Measurements from ENCODE around the gene MFN2. TPM values are rescaled to one million over a fixed set of nuclear protein-coding genes. Genes with fewer than 3 reads are reported as not detected.
"Not testable (repeated sequence)": the region's sequence is repeated elsewhere in the genome, so short reads cannot be mapped to it uniquely, and the experiment has no call there.

The MFN2 gene
- total RNA-seq = 100 to 1,000 TPM; 442 to 451 TPM
- long read RNA-seq, full-length matches to known transcripts = 113 of 584 reads
- long read RNA-seq, partial matches to known transcripts = 368 of 584 reads
- long read RNA-seq, other reads (novel, unspliced or antisense) = 103 of 584 reads

DNA sequence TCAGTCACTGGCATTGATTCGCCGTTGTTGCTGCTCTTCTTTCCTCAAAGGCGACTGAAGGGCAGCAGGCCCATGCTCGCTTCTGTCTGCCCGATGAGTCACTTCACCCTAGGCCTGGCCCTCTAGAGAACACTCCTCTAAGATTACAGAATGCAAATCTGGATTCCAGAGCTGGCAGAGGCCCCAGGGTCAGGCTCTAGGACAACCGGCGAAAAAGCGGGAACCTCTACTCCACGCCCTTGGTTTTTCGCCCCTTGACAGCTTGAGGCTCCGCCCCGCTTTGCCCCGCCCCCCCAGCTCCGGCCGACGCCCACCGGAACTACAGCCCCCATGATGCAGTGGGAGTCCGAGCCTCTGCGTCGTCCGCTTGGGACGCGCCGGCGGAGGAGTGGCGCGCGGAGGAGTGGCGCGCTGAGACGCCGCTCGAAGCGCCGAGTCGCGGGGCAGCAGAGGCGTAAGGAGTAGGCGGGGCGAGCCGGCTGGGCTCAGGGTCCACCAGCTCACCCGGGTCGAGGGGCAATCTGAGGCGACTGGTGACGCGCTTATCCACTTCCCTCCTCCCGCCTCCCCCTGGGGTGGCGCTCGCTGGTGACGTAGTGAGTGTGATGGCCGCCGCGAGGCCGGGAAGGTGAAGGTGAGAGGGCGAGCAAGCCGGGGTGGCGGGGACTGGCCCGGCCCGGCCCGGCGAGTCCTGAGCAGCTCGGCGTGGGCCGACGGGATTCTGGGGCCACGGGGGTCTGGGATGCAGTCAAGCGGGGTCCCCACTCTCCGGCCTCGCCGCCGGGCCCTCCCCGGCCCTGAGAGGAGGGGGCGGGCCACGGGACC lies at the start of gene MFN2:
Gene MFN2 (plus strand): TSS at position 594 of the 825 bp plus-strand sequence. CDS start 8,725 bp downstream, outside the sequence.
- ATAC-seq = peak; percentile 93 to 94
- intact Hi-C loops (cut with DNase I) = loop anchor here in 1 of 2 donors (1.0 kb wide), 1 partner anchor 72 kb away; no protein-coding TSS in a partner anchor
- DNase-seq = peak; percentile 98

DNA sequence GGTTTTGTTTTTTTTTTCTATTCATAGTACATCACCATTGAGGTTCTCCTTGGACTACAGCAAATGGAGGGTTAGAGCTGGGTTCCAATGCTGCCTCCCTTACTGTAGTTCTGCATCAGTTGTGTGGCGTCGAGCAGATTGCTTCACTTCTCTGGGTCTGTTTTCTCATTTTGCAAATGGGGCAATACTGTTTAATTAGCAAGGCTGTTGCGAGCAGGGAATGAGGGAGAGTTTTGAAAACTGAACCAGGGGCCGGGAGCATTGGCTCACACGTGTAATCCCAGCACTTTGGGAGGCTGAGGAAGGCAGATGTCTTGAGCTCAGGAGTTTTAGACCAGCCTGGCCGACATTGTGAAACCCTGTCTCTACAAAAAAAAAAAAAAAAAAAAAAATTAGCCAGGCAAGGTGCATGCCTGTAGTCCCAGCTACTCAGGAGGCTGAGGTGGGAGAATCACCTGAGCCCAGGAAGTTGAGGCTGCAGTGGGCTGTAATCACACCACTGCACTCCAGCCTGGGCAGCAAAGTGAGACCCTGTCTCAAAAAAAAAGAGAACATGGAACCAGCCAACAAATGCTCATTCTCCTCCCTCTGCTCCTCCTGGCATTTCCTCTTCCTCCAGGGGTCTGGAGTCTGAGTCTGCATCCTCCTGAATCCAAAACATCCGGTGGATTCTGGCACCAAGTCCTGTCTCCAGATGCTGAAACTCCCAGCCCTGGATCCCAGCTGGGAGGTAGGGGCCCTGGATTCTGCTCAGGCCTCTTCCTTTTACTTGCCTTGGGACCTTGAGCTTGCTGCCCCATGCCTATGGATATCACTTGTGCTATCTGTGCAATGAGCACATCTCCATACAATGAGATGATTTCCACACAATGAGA lies 49.4 kb upstream of the MFN2 start:
- intact Hi-C loops (cut with DNase I) = no loop called here
- DNase-seq (no peak), ATAC-seq (no peak)

DNA sequence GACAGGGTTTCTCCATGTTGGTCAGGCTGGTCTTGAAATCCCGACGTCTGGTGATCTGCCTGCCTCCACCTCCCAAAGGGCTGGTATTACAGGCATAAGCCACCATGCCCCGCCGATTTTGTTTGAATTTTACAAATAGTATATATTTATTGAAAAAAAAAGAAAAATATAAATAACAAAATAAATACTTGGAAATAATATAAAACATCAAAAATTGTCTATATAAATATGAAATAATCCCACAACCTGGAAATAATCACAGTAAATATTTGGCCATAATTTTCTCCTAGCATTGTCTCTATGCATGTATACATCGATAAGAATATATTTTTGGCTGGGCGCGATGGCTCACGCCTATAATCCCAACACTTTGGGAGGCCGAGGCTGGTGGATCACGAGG lies 48.4 kb upstream of the MFN2 start:
- no peak for DNase-seq
- intact Hi-C loops (cut with DNase I) = no loop called here
- ATAC-seq = no peak

DNA sequence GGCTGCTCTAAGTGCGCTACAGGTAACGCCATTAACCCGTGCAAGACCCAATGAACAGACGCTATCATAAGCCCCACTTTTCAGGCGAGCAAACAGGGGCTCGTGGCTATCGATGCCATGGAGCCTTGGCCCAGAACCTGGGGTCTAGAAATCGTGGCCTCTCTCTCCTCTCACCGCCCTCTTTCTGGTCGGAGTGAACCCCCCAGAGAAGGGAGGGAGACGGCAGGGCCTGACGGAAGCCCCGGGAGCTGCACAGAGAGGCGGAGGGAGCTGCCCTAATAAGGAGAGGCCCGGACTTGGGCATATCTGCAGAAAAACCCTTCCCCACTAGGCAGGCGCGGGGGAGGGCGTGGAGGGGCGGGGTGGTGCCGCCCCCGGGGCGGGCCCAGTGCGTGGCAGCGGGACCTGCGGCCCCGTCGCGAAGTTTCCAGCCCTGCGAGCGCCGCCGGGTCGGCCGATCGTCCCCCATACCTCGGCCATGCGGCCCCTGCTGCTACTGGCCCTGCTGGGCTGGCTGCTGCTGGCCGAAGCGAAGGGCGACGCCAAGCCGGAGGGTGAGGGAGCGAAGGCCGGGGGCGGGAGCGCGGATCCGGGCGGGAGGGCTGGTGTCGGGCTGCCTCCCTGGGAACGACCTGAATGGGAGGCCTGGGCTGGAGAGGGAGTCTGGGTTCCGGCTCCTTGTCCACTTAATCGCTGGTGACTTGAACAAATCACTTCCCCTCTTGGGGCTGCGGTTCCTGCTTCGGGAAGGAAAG lies 45.8 kb upstream of the MFN2 start, which contains the start of gene PLOD1:
Gene PLOD1 (plus strand): TSS at position 416 of the 755 bp plus-strand sequence. CDS start 63 bp downstream, at position 479.
- peak; percentile 97 to 98 for ATAC-seq
- intact Hi-C loops (cut with DNase I) = no loop called here
- DNase-seq = peak; percentile 91

DNA sequence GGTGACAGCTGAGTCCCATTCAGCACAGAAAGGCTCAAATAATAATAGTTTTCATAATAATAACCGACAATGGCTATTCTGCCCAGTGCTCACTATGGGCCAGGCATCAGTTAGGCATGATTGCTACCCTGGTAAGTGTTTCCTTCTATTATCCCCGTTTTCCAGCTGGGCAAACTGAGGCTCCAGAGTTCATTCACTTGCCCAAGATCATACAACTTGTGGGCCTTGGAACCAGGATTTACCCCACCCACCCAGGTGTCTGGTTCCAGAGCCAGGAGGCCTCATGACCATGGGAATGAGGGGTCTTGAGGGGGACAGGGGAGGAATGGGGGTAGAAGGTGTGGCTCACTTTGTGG lies 45.2 kb upstream of the MFN2 start:
- intact Hi-C loops (cut with DNase I) = no loop called here
- DNase-seq = no peak
- ATAC-seq = peak in 1 of 2 donors; percentile 10

DNA sequence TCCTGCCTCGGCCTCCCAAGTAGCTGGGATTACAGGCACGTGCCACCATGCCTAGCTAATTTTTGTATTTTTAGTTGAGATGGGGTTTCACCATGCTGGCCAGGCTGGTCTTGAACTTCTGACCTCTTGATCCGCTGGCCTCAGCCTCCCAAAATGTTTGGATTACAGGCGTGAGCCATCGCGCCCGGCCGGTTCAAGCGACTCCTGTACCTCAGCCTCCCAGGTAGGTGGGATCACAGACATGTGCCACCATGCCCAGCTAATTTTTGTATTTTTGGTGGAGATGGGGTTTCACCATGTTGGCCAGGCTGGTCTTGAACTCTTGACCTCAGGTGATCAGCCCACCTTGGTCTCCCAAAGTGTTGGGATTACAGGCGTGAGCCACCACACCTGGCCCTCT lies 44.5 kb upstream of the MFN2 start:
- DNase-seq; ATAC-seq; intact Hi-C loops (cut with DNase I): not testable (repeated sequence)

DNA sequence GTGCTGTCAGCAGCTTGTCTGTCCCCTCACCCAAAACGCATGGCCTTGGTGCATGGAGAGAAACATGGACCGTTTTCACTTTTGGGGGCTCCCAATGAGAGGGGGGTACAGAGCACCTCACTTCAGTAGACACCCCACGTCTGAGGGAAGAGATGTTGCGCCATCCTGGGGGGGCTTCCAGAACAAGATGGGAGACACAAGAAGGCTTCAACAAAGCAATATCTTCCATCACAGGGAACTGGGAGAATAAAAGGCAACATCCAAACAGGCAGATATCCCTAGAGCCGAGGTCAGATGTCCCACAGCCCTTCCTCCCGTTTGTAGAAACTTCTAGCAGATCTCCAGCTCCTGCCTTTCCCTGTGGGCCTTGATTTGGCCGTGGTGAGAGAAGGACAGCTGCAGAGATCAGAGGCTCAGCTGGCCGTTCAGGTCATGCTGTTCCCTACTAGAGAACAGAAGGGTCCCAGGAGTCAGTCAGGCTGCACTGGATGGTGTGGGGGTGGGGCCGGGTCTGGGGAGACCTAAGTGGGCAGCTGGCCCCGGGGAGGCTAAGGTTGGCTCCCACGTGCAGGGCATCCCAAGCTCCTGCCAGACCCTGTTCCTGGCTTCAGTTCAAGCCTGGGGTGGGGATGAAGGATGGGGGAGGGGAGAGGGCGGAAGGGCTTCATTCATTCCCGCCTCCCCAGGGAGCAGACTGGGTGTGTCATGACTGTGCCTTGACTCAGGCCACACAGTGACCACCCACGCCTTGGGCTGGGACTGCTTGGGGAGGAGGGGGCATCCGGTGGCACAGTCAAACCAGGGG lies 41.3 kb upstream of the MFN2 start:
- intact Hi-C loops (cut with DNase I) = no loop called here
- DNase-seq (peak; percentile 83), ATAC-seq (peak in 1 of 2 donors; percentile 23)

DNA sequence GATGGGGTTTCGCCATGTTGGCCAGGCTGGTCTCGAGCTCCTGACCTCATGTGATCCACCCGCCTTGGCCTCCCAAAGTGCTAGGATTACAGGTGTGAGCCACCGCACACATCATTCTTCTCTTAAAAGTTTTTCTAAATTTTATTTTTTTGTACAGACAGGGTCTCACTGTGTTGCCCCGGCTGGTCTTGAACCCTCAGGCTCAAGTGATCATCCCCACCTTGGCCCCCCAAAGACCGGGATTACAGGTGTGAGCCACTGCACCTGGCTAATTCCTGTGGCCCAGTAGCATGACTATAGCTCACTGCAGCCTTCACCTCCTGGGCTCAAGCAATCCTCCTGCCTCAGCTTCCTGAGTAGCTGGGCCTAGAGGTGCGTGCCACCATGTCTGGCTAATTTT lies 40.5 kb upstream of the MFN2 start:
- DNase-seq; ATAC-seq; intact Hi-C loops (cut with DNase I): not testable (repeated sequence)

DNA sequence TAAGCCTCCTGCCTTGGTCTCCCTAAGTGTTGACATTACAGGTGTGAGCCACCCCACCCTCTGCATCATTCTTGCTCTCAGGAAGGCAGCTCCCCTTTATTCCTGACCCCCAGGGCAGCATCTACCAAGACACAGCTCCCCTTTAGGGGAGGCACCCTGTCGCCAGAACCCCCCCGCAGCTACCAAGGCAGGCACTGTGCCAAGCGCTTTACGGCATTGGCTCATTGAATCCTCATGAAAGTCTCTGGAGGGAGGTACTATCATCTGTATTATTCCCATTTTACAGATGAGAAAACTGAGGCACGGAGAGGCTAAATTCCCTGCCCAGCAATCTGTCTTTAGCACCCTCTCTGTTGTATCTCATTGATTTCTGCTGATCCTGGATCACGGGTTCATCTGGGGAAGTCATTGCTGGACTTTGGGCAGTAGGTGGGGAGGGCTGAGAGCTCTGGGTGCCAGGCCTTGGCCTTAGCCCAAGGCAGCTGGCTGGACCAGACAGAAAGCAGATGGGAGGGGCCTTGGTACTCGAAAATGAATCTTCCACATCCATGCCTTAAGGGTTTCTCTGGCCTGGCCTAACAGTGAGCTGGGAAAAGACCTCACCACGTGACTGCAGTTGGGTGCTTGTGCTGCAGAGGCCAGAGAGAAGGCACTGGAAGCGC lies 39.9 kb upstream of the MFN2 start:
- intact Hi-C loops (cut with DNase I) = no loop called here
- no peak for DNase-seq
- peak; percentile 58 to 80 for ATAC-seq

DNA sequence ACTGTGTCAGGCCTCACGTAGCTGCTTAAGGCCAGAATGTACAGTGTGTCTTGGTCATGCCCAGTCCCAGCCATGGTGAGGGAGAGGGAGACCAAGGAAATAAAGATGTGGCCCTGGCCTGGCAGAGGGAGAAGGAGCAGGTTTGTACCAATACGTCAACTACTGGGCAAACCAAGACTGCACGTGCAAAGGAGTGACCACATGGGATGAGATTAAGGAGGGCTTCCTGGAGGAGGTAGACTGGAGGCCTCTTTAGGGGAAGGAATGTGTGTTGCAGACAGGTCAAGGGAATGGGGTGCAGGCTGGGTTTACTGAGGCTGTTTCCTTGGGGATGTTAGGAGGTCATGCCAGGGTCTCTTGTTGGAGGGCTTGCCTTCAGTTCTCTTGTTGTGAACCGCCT lies 38.0 kb upstream of the MFN2 start:
- ATAC-seq = no peak
- no peak for DNase-seq
- intact Hi-C loops (cut with DNase I) = no loop called here

DNA sequence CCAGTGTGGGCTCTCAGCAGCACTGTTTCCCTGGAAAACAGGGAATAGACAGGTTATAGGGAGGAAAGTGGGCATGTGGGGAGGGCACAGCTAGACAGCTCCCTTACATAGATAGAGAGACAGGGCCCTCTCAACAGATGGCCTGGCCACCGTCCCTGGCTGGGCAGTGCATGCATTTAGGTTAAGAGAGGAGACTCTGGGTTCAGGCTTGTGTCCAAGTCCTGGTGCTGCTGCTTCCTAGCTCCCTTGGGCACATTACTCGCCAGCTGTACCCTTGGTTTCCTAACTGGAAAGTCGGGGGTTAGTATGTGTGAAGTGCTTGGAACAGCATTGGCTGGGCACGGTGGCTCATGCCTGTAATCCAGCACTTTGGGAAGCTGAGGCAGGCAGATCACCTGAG lies 36.6 kb upstream of the MFN2 start:
- DNase-seq (no peak), ATAC-seq (peak in 1 of 2 donors; percentile 38)
- intact Hi-C loops (cut with DNase I) = no loop called here

DNA sequence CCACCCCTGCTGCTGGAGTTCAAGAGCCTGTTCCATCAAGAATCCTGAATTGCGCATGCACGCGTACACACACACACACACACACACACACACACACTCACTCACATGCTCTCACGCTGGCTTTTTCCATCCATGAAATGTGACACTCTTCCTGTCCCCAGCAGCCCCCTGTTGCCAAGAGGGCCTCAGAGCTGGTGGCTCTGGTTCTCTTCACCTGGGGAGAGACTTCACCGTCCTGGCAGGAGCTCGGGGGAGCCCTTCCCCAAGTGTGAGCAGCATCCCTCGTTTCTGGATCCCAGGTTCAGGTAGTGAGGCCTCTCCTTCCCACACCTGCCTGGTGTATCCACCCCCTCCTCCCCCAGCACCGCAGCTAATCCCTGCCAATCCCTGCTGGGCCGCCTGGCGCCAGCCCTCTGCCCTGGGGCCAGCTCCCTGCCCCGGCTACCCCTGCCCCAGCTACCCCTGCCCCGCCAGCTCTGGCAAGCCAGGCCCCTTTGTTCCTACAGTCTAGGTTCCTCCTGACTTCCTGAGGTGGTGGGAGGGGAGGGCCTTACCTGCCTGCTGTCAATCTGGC lies 35.8 kb upstream of the MFN2 start:
- intact Hi-C loops (cut with DNase I) = no loop called here
- ATAC-seq (peak; percentile 17 to 47), DNase-seq (no peak)

DNA sequence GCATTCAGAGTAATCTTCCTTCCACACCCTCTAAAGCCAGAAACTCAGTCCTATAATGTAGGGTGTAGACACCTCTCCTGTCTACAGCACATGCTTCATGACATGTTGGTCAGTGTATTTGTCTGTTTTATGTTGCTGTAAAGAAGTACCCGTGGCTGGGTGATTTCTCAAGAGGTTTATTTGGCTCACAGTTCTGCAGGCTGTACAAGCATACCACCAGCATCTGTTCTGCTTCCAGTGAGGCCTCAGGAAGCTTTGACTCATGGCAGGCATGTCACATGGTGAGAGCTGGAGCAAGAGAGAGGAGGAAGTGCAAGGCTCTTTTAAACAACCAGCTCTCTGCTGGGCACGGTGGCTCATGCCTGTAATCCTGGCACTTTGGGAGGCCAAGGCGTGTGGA lies 33.6 kb upstream of the MFN2 start:
- DNase-seq (no peak), ATAC-seq (no peak)
- intact Hi-C loops (cut with DNase I) = no loop called here

DNA sequence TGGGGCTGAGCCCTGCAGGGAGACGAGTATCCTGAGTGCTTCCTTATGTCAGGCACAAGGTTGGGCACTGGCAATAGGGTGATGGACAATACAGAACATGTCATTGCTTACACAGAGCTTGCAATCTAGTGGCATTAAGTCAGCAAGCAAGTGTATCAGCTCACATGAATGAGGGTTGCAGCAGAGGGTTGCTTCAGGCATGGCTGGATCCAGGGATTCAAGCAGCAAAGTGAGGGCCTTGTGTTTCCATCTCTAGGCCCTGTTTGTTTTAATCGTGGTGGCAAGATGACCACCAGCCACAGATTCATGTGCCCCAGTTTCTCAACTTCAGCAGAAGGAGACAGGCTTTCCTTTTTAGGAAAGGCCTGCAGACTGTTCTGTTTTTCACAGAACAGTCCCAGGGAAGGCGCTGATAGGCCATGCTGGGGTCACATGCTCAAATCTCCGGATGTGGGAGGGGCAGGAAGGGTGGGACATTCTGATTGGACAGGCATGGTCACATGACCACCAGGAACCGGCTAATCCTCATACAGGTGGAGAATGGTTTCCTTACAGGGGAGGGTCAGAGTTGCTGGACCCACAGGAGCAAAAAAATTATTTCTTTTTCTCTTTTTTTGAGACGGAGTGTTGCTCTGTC lies 31.3 kb upstream of the MFN2 start:
- intact Hi-C loops (cut with DNase I) = no loop called here
- ATAC-seq (no peak), DNase-seq (no peak)

DNA sequence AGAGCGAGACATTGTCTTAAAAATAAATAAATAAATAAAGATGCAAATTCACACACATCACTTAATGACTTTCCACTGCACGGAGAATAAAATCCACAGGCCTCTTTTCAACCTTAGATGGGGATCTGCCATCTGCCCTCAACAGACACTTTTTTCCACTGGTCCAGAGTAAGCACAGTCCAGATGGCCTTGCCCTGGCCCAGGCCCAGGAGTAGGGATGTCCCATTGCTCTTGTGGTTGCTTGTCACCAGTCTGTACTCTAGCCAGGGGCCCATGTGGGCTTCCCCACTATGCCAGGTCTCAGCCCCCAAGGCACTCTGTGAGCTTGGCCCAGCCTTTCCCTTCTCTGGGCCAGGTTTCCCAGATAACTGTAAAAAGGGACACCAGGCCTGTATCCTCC lies 28.3 kb upstream of the MFN2 start:
- DNase-seq (no peak), ATAC-seq (peak in 1 of 2 donors; percentile 7)
- intact Hi-C loops (cut with DNase I) = no loop called here

DNA sequence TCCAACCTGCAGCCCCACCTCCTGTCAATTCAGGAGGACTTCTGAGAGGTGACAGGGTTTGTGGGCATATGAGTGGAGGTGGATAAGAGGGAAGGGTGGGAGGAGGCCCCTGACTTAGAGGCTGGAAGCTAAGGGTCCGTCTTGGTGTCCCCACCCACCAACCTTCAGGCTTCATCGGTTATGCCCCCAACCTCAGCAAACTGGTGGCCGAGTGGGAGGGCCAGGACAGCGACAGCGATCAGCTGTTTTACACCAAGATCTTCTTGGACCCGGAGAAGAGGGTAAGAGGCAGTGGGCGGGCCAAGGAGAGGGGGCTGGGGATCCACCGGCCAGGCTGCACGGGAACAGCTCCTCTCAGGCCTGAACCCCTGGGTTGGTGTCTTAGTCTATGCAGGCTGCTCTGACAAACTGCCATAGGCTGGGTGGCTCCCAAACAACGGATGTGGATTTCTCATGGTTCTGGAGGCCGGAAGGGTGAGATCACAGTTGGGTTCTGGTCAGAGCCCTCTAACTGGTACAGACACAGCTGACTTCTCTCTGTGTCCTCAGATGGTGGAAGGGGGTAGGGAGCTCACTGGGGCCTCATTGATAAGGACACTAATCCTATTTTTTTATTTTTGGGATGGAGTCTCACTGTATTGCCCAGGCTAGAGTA lies 27.7 kb upstream of the MFN2 start:
- peak in 1 of 2 donors; percentile 35 for ATAC-seq
- DNase-seq = no peak
- intact Hi-C loops (cut with DNase I) = no loop called here

All from left cardiac atrium (tissue), 4 donors.